ENCODE results near the gene IRX2. TPM values are rescaled to one million over a fixed set of nuclear protein-coding genes. Genes with fewer than 3 reads are reported as not detected.

Gene IRX2
- total RNA-seq, 4 donors from 2014 or later = 2.4 TPM; not detected in 3

GRCh38 chr5:2739360-2740050 lies 12.0 kb downstream of the IRX2 start:
- no peak for DNase-seq
- H3K4me1 ChIP-seq = no peaks in the 10 kb centered on the region
- H3K36me3 ChIP-seq = no peaks in the 10 kb centered on the region
- TF ChIP-seq CTCF (IDR thresholded peaks at IDR 0.05 in 4 of 5, conservative IDR thresholded peaks at IDR 0.05 in 1 of 5) = no peak
- no peak for TF ChIP-seq POLR2A (IDR thresholded peaks at IDR 0.05)
- H3K27ac ChIP-seq = no peak overlapping the region
- H3K9me3 ChIP-seq = no peaks in the 10 kb centered on the region
- peaks cover 51 to 66% (median 60%) of the 10 kb centered on the region in 3 donors for H3K27me3 ChIP-seq
- in situ Hi-C loops (cut with MboI; ENCODE audit: low sequenced_read_pairs in 4 of 4) (no loop called here), intact Hi-C loops (cut with DNase I; ENCODE audit: low total_unique reads) (no loop called here)
- ATAC-seq = no peak
- peak overlapping the region; percentile 33 to 46 (median 41) for H3K4me3 ChIP-seq

GRCh38 chr5:2738700-2739359 lies 12.6 kb downstream of the IRX2 start:
- Histone ChIP-seq H3K4me1 (no peaks in the 10 kb centered on the region), H3K9me3 (no peaks in the 10 kb centered on the region), H3K4me3 (peak overlapping the region; percentile 33 to 46 (median 41)), H3K27ac (no peak overlapping the region), H3K27me3 (peaks cover 49 to 59% (median 53%) of the 10 kb centered on the region in 3 donors), H3K36me3 (no peaks in the 10 kb centered on the region)
- ATAC-seq = no peak
- no peak for DNase-seq
- in situ Hi-C loops (cut with MboI; ENCODE audit: low sequenced_read_pairs in 4 of 4) (no loop called here), intact Hi-C loops (cut with DNase I; ENCODE audit: low total_unique reads) (no loop called here)
- TF ChIP-seq POLR2A (IDR thresholded peaks at IDR 0.05) (no peak), CTCF (IDR thresholded peaks at IDR 0.05 in 4 of 5, conservative IDR thresholded peaks at IDR 0.05 in 1 of 5) (no peak)

- no peak for DNase-seq
- peaks cover 47 to 53% (median 49%) of the 10 kb centered on the region in 3 donors for H3K27me3 ChIP-seq
- no peak for ATAC-seq
Observed at GRCh38 chr5:2738156-2738699, 13.2 kb downstream of the IRX2 start.

More at GRCh38 chr5:2738156-2738699, 13.2 kb downstream of the IRX2 start:
- H3K36me3 ChIP-seq = no peaks in the 10 kb centered on the region
- H3K4me1 ChIP-seq = no peaks in the 10 kb centered on the region
- intact Hi-C loops (cut with DNase I; ENCODE audit: low total_unique reads) (no loop called here), in situ Hi-C loops (cut with MboI; ENCODE audit: low sequenced_read_pairs in 4 of 4) (no loop called here)
- H3K27ac ChIP-seq = no peak overlapping the region
- H3K4me3 ChIP-seq = no peak overlapping the region
- H3K9me3 ChIP-seq = no peaks in the 10 kb centered on the region
- TF ChIP-seq POLR2A (IDR thresholded peaks at IDR 0.05) (no peak), CTCF (IDR thresholded peaks at IDR 0.05 in 4 of 5, conservative IDR thresholded peaks at IDR 0.05 in 1 of 5) (no peak)
